Ishikawa (cell line): ENCODE results near the gene KRT80.

Experiments
- CREB1 ChIP-seq: IDR thresholded peaks from 2 replicates; pipeline ENCODE4 v1.6.1; 2012; ENCODE audit warnings: low read depth
- EP300 ChIP-seq: IDR thresholded peaks from 2 replicates; pipeline ENCODE4 v1.6.1; 2012; ENCODE audit warnings: borderline replicate concordance
- RAD21 ChIP-seq: IDR thresholded peaks from 2 replicates; pipeline ENCODE4 v1.6.1; 2012; ENCODE audit warnings: low read depth
- TAF1 ChIP-seq: IDR thresholded peaks from 2 replicates; pipeline ENCODE4 v1.6.1; 2012; ENCODE audit warnings: low read depth, mild to moderate bottlenecking
- TCF12 ChIP-seq: IDR thresholded peaks from 2 replicates; pipeline ENCODE4 v1.6.1; 2012; ENCODE audit warnings: low read depth
- YY1 ChIP-seq: IDR thresholded peaks from 2 replicates; pipeline ENCODE4 v1.6.1; 2012; ENCODE audit warnings: low read depth
- ZBTB7A ChIP-seq: IDR thresholded peaks from 2 replicates; pipeline ENCODE4 v1.6.1; 2012; ENCODE audit warnings: low read depth

GRCh38 chr12:52210186-52210924 lies 18.5 kb upstream of the KRT80 start:
- TF ChIP-seq CREB1 (no peak), TAF1 (no peak), ZBTB7A (no peak), TCF12 (no peak), YY1 (no peak), EP300 (no peak), RAD21 (no peak)
